ENCODE data around the gene EGFL6. TPM values are rescaled to one million over a fixed set of nuclear protein-coding genes. Genes with fewer than 3 reads are reported as not detected.
A peak's percentile ranks its signal among the peaks of the same experiment; 100 is the strongest.

The EGFL6 gene
- total and polyA plus RNA-seq, 2 experiments from 2014 or later, result 0.12 TPM; not detected in 1

- peak in 1 of 2 donors; percentile 10 for DNase-seq (ENCODE audit: low read depth in 1 of 2, low spot score in 1 of 2)
- H3K36me3 ChIP-seq, result no peaks in the 10 kb centered on the region
- no peaks in the 10 kb centered on the region for H3K9me3 ChIP-seq (ENCODE audit: low read depth)
- H3K4me3 ChIP-seq, result no peak overlapping the region
- no peak overlapping the region for H3K27ac ChIP-seq
- TF ChIP-seq, protein P1, sequence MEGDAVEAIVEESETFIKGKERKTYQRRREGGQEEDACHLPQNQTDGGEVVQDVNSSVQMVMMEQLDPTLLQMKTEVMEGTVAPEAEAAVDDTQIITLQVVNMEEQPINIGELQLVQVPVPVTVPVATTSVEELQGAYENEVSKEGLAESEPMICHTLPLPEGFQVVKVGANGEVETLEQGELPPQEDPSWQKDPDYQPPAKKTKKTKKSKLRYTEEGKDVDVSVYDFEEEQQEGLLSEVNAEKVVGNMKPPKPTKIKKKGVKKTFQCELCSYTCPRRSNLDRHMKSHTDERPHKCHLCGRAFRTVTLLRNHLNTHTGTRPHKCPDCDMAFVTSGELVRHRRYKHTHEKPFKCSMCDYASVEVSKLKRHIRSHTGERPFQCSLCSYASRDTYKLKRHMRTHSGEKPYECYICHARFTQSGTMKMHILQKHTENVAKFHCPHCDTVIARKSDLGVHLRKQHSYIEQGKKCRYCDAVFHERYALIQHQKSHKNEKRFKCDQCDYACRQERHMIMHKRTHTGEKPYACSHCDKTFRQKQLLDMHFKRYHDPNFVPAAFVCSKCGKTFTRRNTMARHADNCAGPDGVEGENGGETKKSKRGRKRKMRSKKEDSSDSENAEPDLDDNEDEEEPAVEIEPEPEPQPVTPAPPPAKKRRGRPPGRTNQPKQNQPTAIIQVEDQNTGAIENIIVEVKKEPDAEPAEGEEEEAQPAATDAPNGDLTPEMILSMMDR (IDR thresholded peaks at IDR 0.05; ENCODE audit: low read depth, low read length), result no peak
- no peaks in the 10 kb centered on the region for H3K4me1 ChIP-seq (ENCODE audit: low read depth)
- peaks cover 57% of the 10 kb centered on the region for H3K27me3 ChIP-seq
These were observed 1.7 kb downstream of the EGFL6 start for GRCh38 chrX:13571136-13571535.

- TF ChIP-seq, protein P1 (IDR thresholded peaks at IDR 0.05; ENCODE audit: low read depth, low read length), result no peak
- Histone ChIP-seq H3K27ac (no peak overlapping the region), H3K4me3 (no peak overlapping the region), H3K36me3 (no peaks in the 10 kb centered on the region), H3K27me3 (peaks cover 23% of the 10 kb centered on the region), H3K4me1 (ENCODE audit: low read depth) (no peaks in the 10 kb centered on the region), H3K9me3 (ENCODE audit: low read depth) (no peaks in the 10 kb centered on the region)
- DNase-seq (ENCODE audit: low read depth in 1 of 2, low spot score in 1 of 2), result no peak
These were observed 5.2 kb downstream of the EGFL6 start for GRCh38 chrX:13574600-13574999.

GRCh38 chrX:13579661-13580060 lies 10.3 kb downstream of the EGFL6 start:
- no peaks in the 10 kb centered on the region for H3K36me3 ChIP-seq
- H3K4me1 ChIP-seq (ENCODE audit: low read depth), result no peaks in the 10 kb centered on the region
- TF ChIP-seq, protein P1 (IDR thresholded peaks at IDR 0.05; ENCODE audit: low read depth, low read length), result no peak
- no peak for DNase-seq (ENCODE audit: low read depth in 1 of 2, low spot score in 1 of 2)
- no peak overlapping the region for H3K4me3 ChIP-seq
- no peaks in the 10 kb centered on the region for H3K27me3 ChIP-seq
- H3K27ac ChIP-seq, result no peak overlapping the region
- no peaks in the 10 kb centered on the region for H3K9me3 ChIP-seq (ENCODE audit: low read depth)

GRCh38 chrX:13581554-13581953 lies 12.2 kb downstream of the EGFL6 start:
- TF ChIP-seq, protein P1 (IDR thresholded peaks at IDR 0.05; ENCODE audit: low read depth, low read length), result no peak
- no peaks in the 10 kb centered on the region for H3K27me3 ChIP-seq
- no peak overlapping the region for H3K27ac ChIP-seq
- no peaks in the 10 kb centered on the region for H3K4me1 ChIP-seq (ENCODE audit: low read depth)
- no peaks in the 10 kb centered on the region for H3K36me3 ChIP-seq
- H3K9me3 ChIP-seq (ENCODE audit: low read depth), result no peaks in the 10 kb centered on the region
- peak in 1 of 2 donors; percentile 20 for DNase-seq (ENCODE audit: low read depth in 1 of 2, low spot score in 1 of 2)
- no peak overlapping the region for H3K4me3 ChIP-seq

GRCh38 chrX:13587786-13588477 lies 18.5 kb downstream of the EGFL6 start:
- no peaks in the 10 kb centered on the region for H3K9me3 ChIP-seq (ENCODE audit: low read depth)
- H3K36me3 ChIP-seq, result no peaks in the 10 kb centered on the region
- H3K27me3 ChIP-seq, result no peaks in the 10 kb centered on the region
- no peak for DNase-seq (ENCODE audit: low read depth in 1 of 2, low spot score in 1 of 2)
- no peak overlapping the region for H3K4me3 ChIP-seq
- TF ChIP-seq, protein P1 (IDR thresholded peaks at IDR 0.05; ENCODE audit: low read depth, low read length), result no peak
- no peaks in the 10 kb centered on the region for H3K4me1 ChIP-seq (ENCODE audit: low read depth)
- H3K27ac ChIP-seq, result no peak overlapping the region
